HepG2 (cell line): ENCODE measurements around the gene SLCO3A1. TPM values are rescaled to one million over a fixed set of nuclear protein-coding genes. Genes with fewer than 3 reads are reported as not detected.

Experiments used
- ADNP ChIP-seq: sonication (generic); formaldehyde crosslinking; IDR thresholded peaks from 2 replicates; pipeline ENCODE4 v1.4.0; 2020; ENCODE audit warnings: missing genetic modification reagents
- CHCHD3 ChIP-seq: sonication (generic); formaldehyde crosslinking; IDR thresholded peaks from 2 replicates; pipeline ENCODE4 v1.8.0; 2022; ENCODE audit warnings: mild to moderate bottlenecking, missing genetic modification reagents, moderate library complexity
- ZFY ChIP-seq: sonication (generic); formaldehyde crosslinking; IDR thresholded peaks from 2 replicates; pipeline ENCODE4 v1.4.0; 2020; ENCODE audit warnings: missing genetic modification reagents
- ZNF142 ChIP-seq: sonication (generic); formaldehyde crosslinking; IDR thresholded peaks from 2 replicates; pipeline ENCODE4 v1.4.0; 2020; ENCODE audit warnings: missing genetic modification reagents
- ZNF44 ChIP-seq: sonication (generic); formaldehyde crosslinking; IDR thresholded peaks from 2 replicates; pipeline ENCODE4 v1.5.1; 2020; ENCODE audit warnings: mild to moderate bottlenecking, missing genetic modification reagents
- ZNF687 ChIP-seq: sonication (generic); formaldehyde crosslinking; IDR thresholded peaks from 2 replicates; pipeline ENCODE4 v1.5.1; 2020; ENCODE audit warnings: mild to moderate bottlenecking, missing genetic modification reagents, moderate library complexity
- ZNF768 ChIP-seq: sonication (generic); formaldehyde crosslinking; IDR thresholded peaks from 2 replicates; pipeline ENCODE4 v1.4.0; 2020; ENCODE audit warnings: missing genetic modification reagents
- polyA plus RNA-seq, 8 experiments: library from polyadenylated mRNA; depleted of rRNA in 3 of 8; stranded (reverse) in 7 of 8; unstranded in 1 of 8; fragments of >200 nt; fragmentation: Illumina TruSeq in 4 of 8; extraction: Trizol in 4 of 8; gene quantifications; 2 replicates each; pipeline versions ENCODE4 v1.2.1 to v1.2.3, GENCODE V29; 2011 to 2016; ENCODE audit warnings: low read depth in 4 of 8, missing spikeins in 1 of 8, mixed read lengths in 1 of 8; ENCODE audit not compliant: insufficient read depth in 1 of 8
- total RNA-seq, 5 experiments: library from RNA; depleted of rRNA; stranded (reverse); fragments of >200 nt; fragmentation: Illumina TruSeq; extraction: Trizol; gene quantifications; 2 replicates each; pipeline ENCODE4 v1.2.3, GENCODE V29; 2016; ENCODE audit warnings: low read depth in 1 of 5
- TF ChIP-seq, protein P1 (sequence below): sonication (generic); formaldehyde crosslinking; IDR thresholded peaks from 2 replicates; pipeline ENCODE4 v1.5.0; 2020; ENCODE audit warnings: mild to moderate bottlenecking, missing genetic modification reagents, moderate library complexity
- TF ChIP-seq, protein P2 (sequence below): sonication (generic); formaldehyde crosslinking; IDR thresholded peaks from 2 replicates; pipeline ENCODE4 v1.5.1; 2020; ENCODE audit warnings: missing genetic modification reagents, mild to moderate bottlenecking, borderline replicate concordance

Gene SLCO3A1
- total and polyA plus RNA-seq, 2 of the 13 experiments (the other 11 are each of a cell fraction or from before 2014, with no cell fraction given) = 0.02 TPM; not detected in 1

DNA sequence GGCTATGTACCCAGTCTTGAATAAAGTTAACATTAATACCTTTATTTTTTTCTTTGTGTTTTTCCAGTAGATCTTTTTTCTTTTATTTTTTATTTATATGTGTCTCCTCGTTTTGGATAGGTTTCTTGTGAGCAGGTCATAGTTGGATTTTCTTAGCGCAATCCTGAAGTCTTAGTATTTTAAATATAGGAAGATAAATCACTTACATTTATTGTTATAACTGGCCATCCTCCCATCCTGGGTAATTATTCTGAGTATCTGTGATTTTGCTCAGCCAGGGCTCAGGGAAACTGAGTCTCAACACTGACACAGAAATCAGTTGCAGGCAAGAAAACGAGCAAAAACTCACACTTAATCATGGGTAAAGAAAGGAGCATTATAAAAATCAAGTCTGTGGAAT, 11.6 kb upstream of the SLCO3A1 start (continued):
- TF ChIP-seq, protein P1, sequence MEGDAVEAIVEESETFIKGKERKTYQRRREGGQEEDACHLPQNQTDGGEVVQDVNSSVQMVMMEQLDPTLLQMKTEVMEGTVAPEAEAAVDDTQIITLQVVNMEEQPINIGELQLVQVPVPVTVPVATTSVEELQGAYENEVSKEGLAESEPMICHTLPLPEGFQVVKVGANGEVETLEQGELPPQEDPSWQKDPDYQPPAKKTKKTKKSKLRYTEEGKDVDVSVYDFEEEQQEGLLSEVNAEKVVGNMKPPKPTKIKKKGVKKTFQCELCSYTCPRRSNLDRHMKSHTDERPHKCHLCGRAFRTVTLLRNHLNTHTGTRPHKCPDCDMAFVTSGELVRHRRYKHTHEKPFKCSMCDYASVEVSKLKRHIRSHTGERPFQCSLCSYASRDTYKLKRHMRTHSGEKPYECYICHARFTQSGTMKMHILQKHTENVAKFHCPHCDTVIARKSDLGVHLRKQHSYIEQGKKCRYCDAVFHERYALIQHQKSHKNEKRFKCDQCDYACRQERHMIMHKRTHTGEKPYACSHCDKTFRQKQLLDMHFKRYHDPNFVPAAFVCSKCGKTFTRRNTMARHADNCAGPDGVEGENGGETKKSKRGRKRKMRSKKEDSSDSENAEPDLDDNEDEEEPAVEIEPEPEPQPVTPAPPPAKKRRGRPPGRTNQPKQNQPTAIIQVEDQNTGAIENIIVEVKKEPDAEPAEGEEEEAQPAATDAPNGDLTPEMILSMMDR (CRISPR knock-in tag) = no peak
- no peak for TF ChIP-seq ZFY (CRISPR knock-in tag)
- TF ChIP-seq ZNF687 (CRISPR knock-in tag) = no peak
- no peak for TF ChIP-seq CHCHD3 (CRISPR knock-in tag)
- TF ChIP-seq ZNF142 (CRISPR knock-in tag) = no peak
- TF ChIP-seq ZNF44 (CRISPR knock-in tag) = no peak
- no peak for TF ChIP-seq ZNF768
- TF ChIP-seq ADNP (CRISPR knock-in tag) = no peak
- TF ChIP-seq, protein P2, sequence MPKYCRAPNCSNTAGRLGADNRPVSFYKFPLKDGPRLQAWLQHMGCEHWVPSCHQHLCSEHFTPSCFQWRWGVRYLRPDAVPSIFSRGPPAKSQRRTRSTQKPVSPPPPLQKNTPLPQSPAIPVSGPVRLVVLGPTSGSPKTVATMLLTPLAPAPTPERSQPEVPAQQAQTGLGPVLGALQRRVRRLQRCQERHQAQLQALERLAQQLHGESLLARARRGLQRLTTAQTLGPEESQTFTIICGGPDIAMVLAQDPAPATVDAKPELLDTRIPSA (CRISPR knock-in tag) = no peak
- TF ChIP-seq, all 625 proteins: peak for 0
